Bronchial epithelial cell (primary cell): Measurements from ENCODE around the gene FAIM2. TPM values are rescaled to one million over a fixed set of nuclear protein-coding genes. Genes with fewer than 3 reads are reported as not detected.
"Not testable (repeated sequence)": the region's sequence is repeated elsewhere in the genome, so short reads cannot be mapped to it uniquely, and the experiment has no call there.

Experiments used
- DNase-seq: peaks from one replicate; pipeline ENCODE4 v3.0.0-alpha.2; 2010; ENCODE audit warnings: low read depth
- FAIRE-seq: peaks from 2 replicates; lab custom pipeline; 2011; peaks lifted over from hg19 to GRCh38; lab: Jason Lieb, UNC
- H3K27me3 ChIP-seq: 2 replicates; pipeline ENCODE4 v1.5.1; 2011; ENCODE audit warnings: low read length; ENCODE audit not compliant: control insufficient read depth, insufficient read depth
- H3K36me3 ChIP-seq: 2 replicates; pipeline ENCODE4 v1.5.1; 2011; ENCODE audit warnings: low read length; ENCODE audit not compliant: control insufficient read depth, insufficient read depth
- H3K4me3 ChIP-seq: 2 replicates; pipeline ENCODE4 v1.5.1; 2011; ENCODE audit warnings: mild to moderate bottlenecking, low read depth, low read length, control low read depth
- CTCF ChIP-seq: IDR thresholded peaks from 2 replicates; pipeline ENCODE4 v1.5.1; 2011; ENCODE audit warnings: mild to moderate bottlenecking, moderate library complexity, low read length, control low read depth, inconsistent platforms; ENCODE audit not compliant: insufficient read depth, severe bottlenecking
- total RNA-seq: library from RNA; depleted of rRNA; stranded (reverse); fragments of >200 nt; gene quantifications from 2 replicates; pipeline ENCODE4 v1.2.1, GENCODE V29; 2014

Gene FAIM2
- total RNA-seq, 1 donor from 2014 or later: 0.53 TPM

GRCh38 chr12:49875115-49875720 lies 28.5 kb downstream of the FAIM2 start:
- FAIRE-seq: no peak
- DNase-seq: no peak
- Histone ChIP-seq H3K4me3 (no peak overlapping the region), H3K27me3 (no peaks in the 10 kb centered on the region), H3K36me3 (no peaks in the 10 kb centered on the region)
- TF ChIP-seq CTCF: no peak

- DNase-seq: no peak
- H3K27me3 ChIP-seq: no peaks in the 10 kb centered on the region
Measured at GRCh38 chr12:49874142-49874897, 29.4 kb downstream of the FAIM2 start.

GRCh38 chr12:49873361-49873934 lies 30.3 kb downstream of the FAIM2 start:
- H3K27me3 ChIP-seq: no peaks in the 10 kb centered on the region
- H3K4me3 ChIP-seq: no peak overlapping the region
- no peak for TF ChIP-seq CTCF
- no peak for FAIRE-seq
- no peak for DNase-seq
- H3K36me3 ChIP-seq: no peaks in the 10 kb centered on the region

More at GRCh38 chr12:49874142-49874897, 29.4 kb downstream of the FAIM2 start:
- no peak for FAIRE-seq
- Histone ChIP-seq H3K36me3 (no peaks in the 10 kb centered on the region), H3K4me3 (no peak overlapping the region)
- no peak for TF ChIP-seq CTCF

- no peaks in the 10 kb centered on the region for H3K36me3 ChIP-seq
- TF ChIP-seq CTCF: no peak
- no peaks in the 10 kb centered on the region for H3K27me3 ChIP-seq
- FAIRE-seq: no peak
- peak; percentile 7 for DNase-seq
- H3K4me3 ChIP-seq: no peak overlapping the region
Measured at GRCh38 chr12:49872781-49873181, 30.9 kb downstream of the FAIM2 start.

- Histone ChIP-seq H3K36me3 (no peaks in the 10 kb centered on the region), H3K4me3 (no peak overlapping the region), H3K27me3 (no peaks in the 10 kb centered on the region)
- no peak for TF ChIP-seq CTCF
- DNase-seq (no peak), FAIRE-seq (no peak)
Measured at GRCh38 chr12:49872381-49872780, 31.3 kb downstream of the FAIM2 start.

GRCh38 chr12:49871811-49872251 lies 31.9 kb downstream of the FAIM2 start:
- not testable (repeated sequence) for FAIRE-seq, H3K36me3 ChIP-seq, H3K4me3 ChIP-seq, H3K27me3 ChIP-seq
- peak; percentile 73 for DNase-seq
